ENCODE measurements around the gene SFXN5.

The SFXN5 gene

DNA sequence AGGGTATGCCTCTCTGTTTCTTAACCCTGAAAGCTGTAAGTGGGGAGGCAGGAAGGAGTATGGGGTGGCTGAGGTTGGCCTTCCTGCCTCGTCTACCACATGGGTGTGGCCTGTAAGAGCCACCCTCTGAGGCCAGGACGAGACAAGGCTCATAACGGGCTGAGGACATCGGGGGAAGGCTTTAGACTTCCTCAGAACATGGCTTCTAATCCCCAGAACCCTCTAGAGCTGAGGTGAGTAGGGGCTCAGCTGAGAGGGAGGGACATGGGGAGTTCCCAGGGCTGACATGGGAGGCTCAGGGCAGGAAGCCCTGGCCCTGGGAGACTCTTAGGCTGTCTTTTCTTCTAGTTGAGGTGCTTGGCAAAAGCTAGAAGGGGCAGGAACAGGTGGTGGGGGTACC lies 117.5 kb downstream of the SFXN5 start:
- peak; percentile 53 for DNase-seq (ENCODE audit: low read depth)
- peak overlapping the region; percentile 39 for H3K4me3 ChIP-seq (ENCODE audit: low read depth, low read length)
- TF ChIP-seq, protein P1, sequence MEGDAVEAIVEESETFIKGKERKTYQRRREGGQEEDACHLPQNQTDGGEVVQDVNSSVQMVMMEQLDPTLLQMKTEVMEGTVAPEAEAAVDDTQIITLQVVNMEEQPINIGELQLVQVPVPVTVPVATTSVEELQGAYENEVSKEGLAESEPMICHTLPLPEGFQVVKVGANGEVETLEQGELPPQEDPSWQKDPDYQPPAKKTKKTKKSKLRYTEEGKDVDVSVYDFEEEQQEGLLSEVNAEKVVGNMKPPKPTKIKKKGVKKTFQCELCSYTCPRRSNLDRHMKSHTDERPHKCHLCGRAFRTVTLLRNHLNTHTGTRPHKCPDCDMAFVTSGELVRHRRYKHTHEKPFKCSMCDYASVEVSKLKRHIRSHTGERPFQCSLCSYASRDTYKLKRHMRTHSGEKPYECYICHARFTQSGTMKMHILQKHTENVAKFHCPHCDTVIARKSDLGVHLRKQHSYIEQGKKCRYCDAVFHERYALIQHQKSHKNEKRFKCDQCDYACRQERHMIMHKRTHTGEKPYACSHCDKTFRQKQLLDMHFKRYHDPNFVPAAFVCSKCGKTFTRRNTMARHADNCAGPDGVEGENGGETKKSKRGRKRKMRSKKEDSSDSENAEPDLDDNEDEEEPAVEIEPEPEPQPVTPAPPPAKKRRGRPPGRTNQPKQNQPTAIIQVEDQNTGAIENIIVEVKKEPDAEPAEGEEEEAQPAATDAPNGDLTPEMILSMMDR (IDR thresholded peaks at IDR 0.05; ENCODE audit: insufficient read depth, low read depth, low read length, missing control alignments) = no peak

DNA sequence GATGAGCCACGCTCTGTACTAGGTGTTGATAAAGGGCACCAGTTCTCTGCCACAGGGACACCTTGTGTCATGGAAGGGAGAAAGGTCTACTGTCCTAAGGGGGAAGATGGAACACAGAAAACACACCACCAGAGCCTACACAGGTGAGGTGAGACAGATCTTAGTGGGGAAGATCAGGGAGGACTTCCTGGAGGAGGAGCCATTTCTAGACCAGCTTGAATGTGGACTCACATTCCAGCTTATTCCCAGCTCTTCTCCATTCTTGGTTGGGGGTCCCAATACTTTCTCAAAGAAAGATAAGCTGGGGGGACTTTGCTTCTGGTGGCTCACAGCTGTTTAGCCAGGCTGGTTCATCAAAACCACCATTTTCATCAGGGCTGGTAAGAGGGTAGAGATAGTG lies 118.0 kb downstream of the SFXN5 start:
- no peak for DNase-seq (ENCODE audit: low read depth)
- H3K4me3 ChIP-seq (ENCODE audit: low read depth, low read length) = peak overlapping the region; percentile 39; the same call in 1 of the 2 replicates
- TF ChIP-seq, protein P1 (IDR thresholded peaks at IDR 0.05; ENCODE audit: insufficient read depth, low read depth, low read length, missing control alignments) = no peak

DNA sequence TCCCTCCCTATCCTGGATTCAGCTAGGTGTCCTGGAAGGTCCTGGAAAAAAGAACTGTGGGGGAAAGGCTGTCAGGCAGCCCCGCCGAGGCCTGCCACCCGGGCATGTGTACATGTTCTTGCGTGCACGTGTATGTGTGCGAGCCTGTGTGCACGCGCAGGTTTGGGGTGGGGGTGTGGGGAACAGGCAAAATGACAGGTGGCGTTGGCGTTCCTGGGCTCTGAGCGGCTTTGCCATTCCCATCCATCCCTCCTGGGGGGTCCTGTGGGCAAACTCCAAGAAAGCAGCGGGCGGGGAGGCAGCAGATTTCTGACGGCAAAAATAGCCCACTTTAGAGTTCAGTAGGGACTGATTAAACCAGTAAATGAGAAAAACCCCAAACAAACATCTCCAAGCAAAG lies 118.6 kb downstream of the SFXN5 start:
- DNase-seq (ENCODE audit: low read depth) = no peak
- no peak overlapping the region for H3K4me3 ChIP-seq (ENCODE audit: low read depth, low read length)
- TF ChIP-seq, protein P1 (IDR thresholded peaks at IDR 0.05; ENCODE audit: insufficient read depth, low read depth, low read length, missing control alignments) = no peak

DNA sequence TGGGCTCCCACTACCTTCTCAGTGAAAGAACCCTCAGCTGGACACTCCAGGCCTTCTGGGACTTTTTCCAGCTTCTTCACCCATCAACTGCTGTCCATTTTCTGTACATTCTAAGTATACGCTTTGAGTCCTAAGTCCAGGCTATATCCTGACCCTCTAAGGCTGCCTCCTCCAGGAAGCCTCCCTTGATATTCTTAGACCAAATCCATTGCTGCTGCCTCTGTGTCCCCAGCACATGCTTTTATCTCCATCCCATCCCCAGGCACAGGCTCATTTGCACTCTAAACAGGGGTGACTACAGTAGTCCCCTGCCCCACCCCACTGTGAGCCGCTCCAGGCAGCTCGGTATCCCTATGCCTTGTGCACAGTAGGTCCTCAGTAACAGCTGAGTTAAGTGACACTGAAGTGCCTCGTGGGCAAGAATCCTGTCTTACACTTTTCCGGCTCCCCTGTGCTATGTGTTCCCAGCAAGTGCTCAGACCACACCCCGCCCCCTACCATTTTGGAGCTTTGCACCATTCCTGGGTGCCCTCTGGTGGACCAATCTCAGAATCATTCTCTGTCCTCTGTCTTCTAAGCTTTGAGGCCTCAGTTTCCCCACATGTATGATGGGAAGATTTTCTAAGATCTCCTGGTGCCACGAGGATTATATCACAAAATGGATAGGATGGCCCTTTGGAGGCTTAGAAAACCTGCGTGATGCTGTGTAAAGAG lies 119.2 kb downstream of the SFXN5 start:
- TF ChIP-seq, protein P1 (IDR thresholded peaks at IDR 0.05; ENCODE audit: insufficient read depth, low read depth, low read length, missing control alignments) = no peak
- DNase-seq (ENCODE audit: low read depth) = no peak
- H3K4me3 ChIP-seq (ENCODE audit: low read depth, low read length) = no peak overlapping the region

DNA sequence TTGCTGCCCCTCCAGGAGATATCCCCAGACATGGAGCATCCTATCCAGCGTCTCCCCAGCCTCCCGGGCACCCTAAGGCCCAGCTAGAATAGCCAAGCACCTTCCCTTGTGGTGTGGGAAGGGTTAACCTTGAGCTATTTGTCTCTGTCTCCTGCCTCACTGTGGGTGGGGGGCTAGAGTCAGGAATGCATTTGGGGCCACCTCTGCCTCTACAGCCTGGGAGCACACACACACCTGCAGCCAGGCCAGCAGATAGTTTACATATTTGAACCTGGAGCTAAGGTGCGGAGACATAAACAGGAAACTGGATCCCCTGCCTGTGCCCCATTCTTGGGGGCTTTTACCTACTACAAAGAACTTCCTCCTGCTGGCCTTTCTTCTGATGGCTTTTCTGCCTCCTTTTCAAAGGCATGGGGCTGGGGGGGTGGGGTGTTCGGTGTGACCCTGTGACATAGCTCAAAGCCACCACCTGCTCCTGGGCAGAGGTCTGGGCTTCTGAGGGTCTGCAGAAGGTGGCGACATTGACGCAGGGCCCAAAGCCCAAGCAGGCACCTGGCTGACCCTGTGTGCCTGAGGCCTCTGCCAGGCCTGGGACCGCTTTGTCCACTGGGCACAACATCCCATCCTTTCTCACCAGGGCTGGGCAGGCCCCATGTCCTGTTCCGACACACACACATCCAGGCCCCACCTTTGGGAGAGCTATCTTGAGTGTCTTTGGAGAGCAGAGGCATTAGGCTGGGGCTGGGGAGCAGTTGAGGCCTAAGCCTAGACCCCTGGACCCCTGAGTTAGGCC lies 120.0 kb downstream of the SFXN5 start:
- TF ChIP-seq, protein P1 (IDR thresholded peaks at IDR 0.05; ENCODE audit: insufficient read depth, low read depth, low read length, missing control alignments) = no peak
- DNase-seq (ENCODE audit: low read depth) = no peak
- H3K4me3 ChIP-seq (ENCODE audit: low read depth, low read length) = no peak overlapping the region

DNA sequence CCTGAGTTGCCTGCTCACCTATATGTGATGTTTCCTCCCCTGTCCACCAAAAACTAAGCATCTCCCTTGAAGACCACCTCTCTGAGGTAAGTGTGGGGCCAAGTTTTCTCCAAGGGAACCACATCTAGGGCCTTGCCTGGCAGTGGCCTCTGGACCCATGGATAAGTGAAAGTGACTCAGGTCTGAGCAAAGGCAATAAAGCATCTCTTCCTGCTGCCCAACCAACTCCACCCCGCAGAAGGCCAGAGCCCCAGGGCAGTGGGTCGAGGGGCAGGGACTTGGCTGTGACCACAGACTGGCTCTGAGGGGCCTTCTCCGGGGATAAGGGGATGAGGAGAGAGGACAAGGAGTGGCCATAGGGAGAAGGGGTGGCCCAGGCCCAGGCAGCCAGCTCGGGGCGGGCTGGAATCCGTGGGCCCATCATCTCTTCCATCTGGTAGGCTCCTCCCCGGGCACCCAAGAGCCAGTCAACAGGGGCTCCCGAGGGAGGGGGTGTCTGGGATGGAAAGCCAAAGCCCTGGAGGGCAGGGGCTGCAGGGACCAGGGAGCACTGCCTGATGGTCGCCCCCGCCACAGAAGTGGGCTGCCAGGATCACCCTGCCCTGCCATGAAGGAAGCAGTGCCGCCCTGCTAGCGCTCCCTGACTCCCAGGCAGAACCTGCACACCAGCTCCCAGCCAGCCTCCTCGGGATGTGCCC lies 120.8 kb downstream of the SFXN5 start:
- DNase-seq (ENCODE audit: low read depth) = no peak
- TF ChIP-seq, protein P1 (IDR thresholded peaks at IDR 0.05; ENCODE audit: insufficient read depth, low read depth, low read length, missing control alignments) = no peak
- no peak overlapping the region for H3K4me3 ChIP-seq (ENCODE audit: low read depth, low read length)

Data from GM12865 (cell line).